GM19455 (cell line): ENCODE measurements around the gene SOX2.

ENCODE experiments used
- ATAC-seq: cut with Tn5 transposase; IDR thresholded peaks from one replicate; pipeline ENCODE4 v1.9.1; 2021; ENCODE audit not compliant: unreplicated experiment

SOX2 gene

DNA sequence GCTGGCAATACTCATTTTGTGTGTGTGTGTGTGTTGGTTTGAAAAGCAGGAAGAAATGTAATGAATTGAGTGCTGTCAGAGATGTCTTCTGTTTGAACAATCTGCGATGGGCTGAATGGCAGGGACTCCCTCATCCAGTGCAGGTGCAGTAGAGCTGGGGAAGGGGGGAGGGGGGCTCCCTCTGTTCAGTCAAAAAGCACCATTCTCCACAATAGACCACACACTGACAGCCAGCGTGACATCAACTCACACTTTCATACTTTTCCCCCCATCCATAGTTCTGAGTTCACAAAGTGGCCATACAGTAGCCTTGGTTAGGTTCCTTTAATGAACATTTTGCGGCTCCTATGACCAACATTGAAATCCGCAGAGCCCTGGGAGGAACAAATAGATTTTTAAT lies 10.4 kb downstream of the SOX2 start:
- ATAC-seq = no peak

DNA sequence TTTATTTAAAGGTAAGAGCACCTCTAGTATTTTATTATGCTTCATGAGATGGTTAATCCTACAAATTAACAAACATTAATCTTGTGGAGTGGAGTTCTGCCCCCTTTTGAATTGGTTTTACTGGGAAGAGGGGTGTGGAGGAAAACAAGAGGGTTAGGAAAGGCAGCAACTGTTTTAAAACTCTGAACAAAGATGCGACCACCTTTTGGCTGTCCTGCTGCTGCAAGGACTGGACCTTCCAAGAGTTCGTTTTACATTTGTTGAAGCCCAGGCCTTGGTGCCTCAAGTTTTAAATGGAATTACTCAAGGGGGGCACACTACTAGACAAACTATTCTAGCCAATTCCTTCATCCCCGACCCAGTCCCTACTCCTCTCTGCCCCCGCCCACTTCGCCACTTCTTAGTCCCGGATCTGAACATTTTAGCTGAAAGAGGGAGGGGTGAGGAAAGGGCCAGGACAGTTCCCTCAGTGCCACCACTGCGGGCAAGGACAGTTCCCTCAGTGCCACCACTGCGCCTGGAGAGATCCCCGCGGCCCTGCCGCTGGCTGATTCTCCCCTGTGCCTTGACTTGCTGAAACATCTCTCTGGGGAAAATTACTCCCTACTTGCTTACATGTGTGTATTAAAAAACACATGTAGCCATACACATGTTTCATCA lies 11.2 kb downstream of the SOX2 start:
- no peak for ATAC-seq

- no peak for ATAC-seq
Observed at GRCh38 chr3:181723625-181724191, 12.0 kb downstream of the SOX2 start.

DNA sequence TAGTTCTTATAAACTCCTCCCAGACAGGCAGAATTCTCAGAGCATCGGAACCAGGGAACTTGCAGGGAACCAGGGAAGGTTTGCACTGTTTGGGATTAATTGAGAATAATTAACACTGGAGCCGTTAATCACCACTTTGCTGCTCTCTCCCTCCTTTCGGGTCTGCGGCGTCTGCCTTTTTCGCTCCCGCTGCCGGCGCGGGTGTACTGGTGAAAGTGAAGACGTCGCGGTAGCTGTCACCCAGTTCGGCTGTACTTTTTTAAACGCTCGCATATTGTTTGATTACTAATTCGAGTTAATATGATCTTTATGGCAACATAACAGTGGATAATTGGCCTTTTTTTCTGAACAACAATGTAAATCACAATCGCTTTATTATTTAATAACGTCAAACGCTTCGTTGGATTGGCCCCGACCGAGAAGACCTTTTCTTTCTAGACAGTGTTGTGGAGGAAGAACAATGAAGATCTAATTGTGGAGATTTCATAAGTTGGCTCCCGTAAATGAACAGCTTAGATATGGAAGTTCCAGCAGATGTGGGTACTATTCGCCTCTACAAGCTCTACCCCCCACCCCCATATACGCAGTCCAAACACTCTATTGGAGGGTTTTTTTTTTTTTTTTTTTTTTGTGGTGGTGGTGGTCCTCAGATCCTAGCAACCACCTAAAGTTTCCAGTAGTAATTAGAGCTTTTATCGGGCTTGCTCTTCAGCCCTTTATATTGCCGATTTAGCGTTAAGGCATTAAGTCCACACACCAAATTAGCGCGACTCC lies 12.7 kb downstream of the SOX2 start:
- ATAC-seq = no peak

- ATAC-seq = no peak
Observed at GRCh38 chr3:181725131-181725731, 13.5 kb downstream of the SOX2 start.

GRCh38 chr3:181725830-181726229 lies 14.1 kb downstream of the SOX2 start:
- ATAC-seq = no peak

DNA sequence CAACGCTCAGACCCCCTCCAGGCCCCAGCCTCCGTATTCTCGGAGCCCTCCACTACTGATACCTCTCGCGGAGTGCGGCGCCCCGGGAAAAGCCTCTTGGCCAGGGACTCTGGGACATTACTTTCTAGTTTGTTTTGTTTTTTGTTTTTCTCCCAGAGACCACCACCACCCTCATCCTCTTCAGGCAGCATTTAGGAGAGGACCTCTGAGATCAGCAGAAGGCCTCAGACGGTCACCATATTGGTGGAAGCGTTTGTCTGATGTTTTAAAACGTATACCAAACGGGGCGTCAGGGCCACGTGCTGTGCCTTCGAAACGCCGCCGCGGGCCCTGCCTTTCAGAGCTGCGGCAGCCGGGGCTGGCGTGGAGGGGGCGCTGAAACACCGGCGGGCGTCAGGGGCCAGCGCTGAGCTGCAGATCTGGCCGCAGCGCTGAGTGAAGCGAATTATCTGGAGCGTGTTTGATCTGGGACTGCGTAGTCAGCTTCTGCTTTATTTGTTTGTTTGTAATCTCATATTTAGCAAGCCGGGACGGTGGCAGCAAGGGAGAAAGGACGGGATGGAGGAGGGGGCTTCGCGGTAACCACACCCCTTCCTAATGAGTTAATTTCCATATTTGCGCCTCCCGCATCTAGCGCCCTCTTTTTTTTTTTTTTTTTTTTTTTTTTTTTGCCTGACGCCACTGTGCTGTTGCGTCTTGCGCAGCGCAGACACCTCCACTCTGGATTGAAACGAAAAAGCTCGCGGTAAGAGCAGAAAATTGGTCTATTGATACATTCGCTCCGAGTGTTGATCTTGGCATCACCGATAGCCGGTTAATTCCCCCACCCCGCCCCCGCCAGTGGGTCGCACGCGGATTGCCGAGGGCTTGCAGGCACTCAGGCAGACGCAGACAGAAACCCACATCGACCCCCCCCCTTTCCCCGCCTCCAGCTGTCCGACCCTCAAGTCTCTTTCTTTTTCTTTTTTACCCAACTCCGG lies 14.9 kb downstream of the SOX2 start:
- ATAC-seq = no peak

DNA sequence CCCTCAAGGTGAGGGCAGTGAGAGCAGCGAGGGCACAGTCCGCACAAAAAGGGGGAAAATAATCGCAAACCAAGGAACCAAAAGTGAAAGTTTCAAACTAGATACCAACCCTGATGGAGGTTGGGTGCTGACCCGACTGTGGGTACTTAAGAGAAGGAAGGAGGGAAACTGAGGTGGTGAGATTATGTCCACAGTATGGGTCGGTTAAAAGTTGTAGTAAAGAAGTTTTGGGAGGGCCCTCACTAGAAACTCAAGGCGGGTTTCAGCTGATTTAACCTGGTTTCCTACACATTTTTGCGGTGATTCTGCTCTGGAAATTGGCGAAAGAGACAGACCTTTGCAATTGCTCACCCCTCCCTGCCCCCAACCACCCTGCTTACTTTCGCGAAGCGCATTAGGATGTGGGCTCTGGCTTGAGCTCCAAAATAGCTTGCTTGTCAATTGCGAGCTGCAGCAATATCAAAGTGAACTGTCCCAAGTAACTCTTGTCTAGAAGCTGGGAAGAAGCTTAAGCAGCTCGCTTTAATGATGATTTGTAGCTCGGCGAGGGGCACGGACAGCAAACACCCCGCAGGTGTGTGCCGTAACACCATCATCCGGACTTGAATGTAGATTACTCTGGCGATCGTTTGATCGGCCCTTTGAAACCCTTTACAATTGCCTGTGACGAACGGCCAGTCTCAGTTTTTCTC lies 15.8 kb downstream of the SOX2 start:
- no peak for ATAC-seq

DNA sequence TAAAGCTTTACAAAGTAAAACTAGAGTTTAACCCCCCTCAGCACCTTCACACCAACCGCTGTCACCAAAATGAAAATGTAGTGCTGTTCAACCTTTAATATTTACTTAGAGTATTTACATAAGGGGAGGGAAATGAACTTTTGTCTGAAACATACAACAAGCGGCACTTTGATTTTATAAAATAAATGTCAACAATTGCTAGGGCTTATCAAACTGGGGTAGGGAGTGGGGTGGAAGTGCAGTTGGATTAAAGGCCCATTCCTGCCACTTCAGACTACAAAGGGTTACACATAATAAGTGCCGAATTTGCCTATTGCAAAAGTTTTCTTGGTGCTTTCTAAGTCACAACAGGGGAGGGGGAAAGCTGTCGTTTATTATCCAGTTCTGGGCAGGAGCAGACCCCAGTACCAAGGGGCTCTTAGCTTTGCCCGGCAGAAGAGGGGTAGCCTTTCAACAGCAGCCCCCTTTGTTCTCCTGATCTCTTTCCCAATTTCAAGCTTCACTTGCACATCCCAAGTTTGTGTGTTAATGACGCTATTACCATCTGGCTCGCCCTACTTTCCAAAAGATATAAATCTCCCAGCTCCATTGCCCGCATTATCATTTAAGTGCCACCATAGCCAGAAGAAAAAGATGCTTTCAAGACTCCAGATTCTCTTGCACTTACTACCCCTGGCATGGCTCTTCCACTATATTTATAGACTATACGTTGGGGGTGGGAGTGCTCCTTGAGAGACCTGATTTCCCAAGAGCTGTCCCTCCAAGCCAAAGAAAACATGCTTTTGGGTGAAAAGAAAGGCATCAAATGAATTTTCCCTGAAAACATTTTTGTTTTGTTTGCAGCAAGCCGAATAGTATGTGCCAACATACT lies 17.0 kb downstream of the SOX2 start:
- ATAC-seq = no peak

DNA sequence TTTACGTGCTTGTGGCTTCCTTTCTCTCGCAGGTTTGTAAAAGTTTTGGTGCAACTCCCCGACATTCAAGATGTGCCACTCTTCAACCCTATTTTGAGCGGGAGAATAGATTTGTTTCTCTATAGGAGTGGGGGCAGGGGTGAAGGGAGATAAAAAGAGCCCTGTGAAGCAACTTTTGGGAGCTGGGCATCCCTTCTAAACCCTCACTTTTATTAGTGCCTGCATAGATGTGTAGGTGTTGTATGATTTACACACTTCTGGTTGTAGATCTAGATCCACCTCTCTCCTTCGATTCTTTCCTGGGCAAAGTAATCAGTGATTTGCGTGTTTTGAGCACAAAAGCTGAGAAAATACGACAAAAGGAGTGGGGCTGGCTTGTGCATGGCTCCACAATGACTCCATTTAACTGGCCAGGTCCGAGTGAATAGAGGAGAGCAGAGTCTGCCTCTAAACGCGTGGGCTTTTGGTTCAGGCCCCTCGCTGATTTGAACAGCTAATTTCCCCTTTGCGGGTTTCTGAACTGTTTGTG lies 17.7 kb downstream of the SOX2 start:
- no peak for ATAC-seq

- no peak for ATAC-seq
Observed at GRCh38 chr3:181730316-181730715, 18.6 kb downstream of the SOX2 start.

GRCh38 chr3:181730934-181731333 lies 19.2 kb downstream of the SOX2 start:
- no peak for ATAC-seq

DNA sequence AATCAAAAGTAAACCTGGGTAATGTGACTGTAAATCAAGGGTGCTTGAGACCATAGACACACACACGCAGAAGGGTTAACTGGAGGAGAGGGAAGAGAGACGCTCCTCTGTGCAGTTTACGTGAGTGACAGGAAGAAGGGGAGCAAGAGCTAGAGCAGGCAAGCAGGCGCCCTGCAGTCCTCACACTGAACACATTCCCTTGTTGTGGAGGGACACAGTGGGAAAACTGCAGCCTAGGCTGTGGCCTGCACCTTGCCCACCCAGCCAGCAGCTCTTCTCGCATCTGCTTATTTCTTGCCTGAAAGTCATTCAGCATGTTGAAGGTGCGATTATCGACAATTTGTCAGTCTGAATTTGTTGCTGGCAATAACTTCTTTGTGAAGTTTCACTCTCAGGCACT lies 24.2 kb downstream of the SOX2 start:
- ATAC-seq = no peak

- no peak for ATAC-seq
Observed at GRCh38 chr3:181738551-181738950, 26.8 kb downstream of the SOX2 start.

DNA sequence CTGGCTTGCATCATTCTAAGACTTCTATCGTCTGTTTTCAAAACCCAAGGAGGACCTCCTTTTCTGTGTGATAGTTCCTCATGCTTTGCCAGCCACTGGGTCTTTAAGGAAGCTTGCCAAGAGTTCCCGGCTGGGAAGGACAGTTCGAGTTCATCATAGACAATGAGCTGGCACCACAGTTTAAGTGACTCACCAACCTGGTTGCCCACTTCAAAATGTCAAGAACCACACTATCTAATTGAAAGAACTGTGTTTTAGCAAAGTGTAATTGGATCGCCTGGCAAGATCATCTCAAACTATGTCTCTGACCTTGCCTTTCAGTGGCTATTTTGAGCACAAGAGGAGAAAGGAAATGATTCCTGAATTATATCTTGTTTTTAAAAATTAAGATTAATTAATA lies 27.9 kb downstream of the SOX2 start:
- no peak for ATAC-seq

DNA sequence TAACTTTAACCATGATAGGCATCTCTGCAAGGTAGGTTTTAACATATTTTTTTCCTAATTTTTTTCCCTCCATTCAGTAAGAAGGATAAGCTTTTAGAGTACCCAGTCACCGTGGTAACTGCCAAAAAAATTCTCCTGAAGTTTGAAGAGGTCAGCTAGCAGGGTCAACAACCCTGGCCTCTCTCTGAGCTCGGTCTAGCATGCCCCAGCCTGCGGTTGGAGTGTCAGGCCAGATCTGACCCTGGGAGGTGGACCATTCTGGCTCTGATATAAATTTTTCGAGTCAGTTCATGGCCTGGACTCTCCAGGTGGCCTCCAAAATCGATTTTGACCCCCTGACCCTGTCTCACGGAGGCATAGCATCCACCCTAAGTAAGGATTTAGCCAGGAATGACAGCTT lies 29.7 kb downstream of the SOX2 start:
- no peak for ATAC-seq

DNA sequence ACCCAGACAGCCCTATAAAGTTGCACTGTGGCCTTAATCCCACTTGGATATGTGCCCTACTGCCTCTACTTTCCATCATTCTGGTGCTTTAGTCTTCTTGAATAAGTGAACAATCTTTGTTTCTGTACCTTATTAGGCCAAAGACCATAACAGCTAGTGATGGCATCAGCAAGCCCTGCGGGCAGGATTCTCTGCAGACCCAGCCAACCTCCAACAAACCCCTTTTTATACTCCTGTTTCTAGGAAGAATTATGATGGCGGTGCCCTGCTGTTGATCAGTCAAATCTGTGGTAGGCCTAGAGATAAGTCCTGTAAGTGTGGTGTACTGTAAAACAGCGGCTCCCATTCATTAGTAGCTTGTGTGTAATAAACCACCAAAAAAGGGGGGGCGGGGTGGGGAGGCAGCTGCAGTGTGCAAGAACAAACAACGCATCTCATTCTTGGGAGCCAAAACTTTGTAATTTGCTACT lies 40.5 kb downstream of the SOX2 start:
- ATAC-seq = no peak

- no peak for ATAC-seq
Observed at GRCh38 chr3:181753391-181753790, 41.7 kb downstream of the SOX2 start.

DNA sequence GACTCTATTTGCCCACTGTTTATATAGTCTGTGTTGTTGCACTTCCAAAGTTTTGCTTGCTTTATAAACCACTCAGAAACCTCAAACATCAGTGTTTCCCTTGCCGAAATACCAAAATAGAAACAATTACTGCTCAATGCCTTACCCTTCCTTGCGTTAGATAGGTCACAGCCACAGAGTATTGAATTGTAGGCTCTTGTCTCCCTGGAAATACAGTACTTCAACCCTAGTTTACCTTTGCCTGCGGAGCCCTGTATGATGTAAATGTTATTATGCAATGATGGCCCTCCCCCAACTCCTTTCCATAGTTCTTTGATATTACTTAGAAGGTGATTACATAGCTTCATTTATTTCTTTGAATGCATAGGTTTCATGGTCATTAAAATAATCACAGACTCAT lies 44.2 kb downstream of the SOX2 start:
- no peak for ATAC-seq
